ENCODE measurements around the gene CA5B. TPM values are rescaled to one million over a fixed set of nuclear protein-coding genes. Genes with fewer than 3 reads are reported as not detected.

Gene CA5B
- total and polyA plus RNA-seq, 2 donors (not counting 3 experiments of a cell fraction or from before 2014, with no cell fraction given) = 2.3 to 5.6 TPM

GRCh38 chrX:15714529-15714928, 23.5 kb upstream of the CA5B start:
- no TSS peak for BruUV-seq (replicated peaks)
- dilution Hi-C loops (cut with MboI; ENCODE audit: extremely low pct_ligation_motif_present, low sequenced_read_pairs) = no loop called here

More at GRCh38 chrX:15714529-15714928, 23.5 kb upstream of the CA5B start:
- no peak overlapping the region for H3K4me3 ChIP-seq (replicated peaks in 1 of 3; ENCODE audit: insufficient read depth in 1 of 3, low read depth in 1 of 3, low read length in 3 of 3)
- intact Hi-C loops (cut with micrococcal nuclease) = no loop called here
- no peaks in the 10 kb centered on the region for H4K20me1 ChIP-seq (replicated peaks; ENCODE audit: control insufficient read depth, extremely low read depth, insufficient read depth, low read length)
- no peaks in the 10 kb centered on the region for H3K9me3 ChIP-seq (replicated peaks; ENCODE audit: control insufficient read depth, insufficient read depth, low read length)
- DNase-seq (ENCODE audit: low read depth, low spot score) (peak; percentile 57), FAIRE-seq (peak; percentile 54)
- ChIA-PET POLR2A (no interaction called here), CTCF (no interaction called here)
- H2AFZ ChIP-seq (ENCODE audit: low read depth, low read length) = no peak overlapping the region
- H3K9me1 ChIP-seq (replicated peaks; ENCODE audit: control insufficient read depth, extremely low read depth, insufficient read depth, low read length) = no peaks in the 10 kb centered on the region
- no peaks in the 10 kb centered on the region for H3K79me2 ChIP-seq (ENCODE audit: control insufficient read depth, insufficient read depth, low read length)
- no peaks in the 10 kb centered on the region for H3K27me3 ChIP-seq (ENCODE audit: control insufficient read depth in 2 of 2, insufficient read depth in 2 of 2, low read length in 2 of 2)
- H3K9ac ChIP-seq (replicated peaks; ENCODE audit: extremely low read depth, insufficient read depth, low read length) = no peak overlapping the region
- H3K36me3 ChIP-seq (ENCODE audit: control insufficient read depth in 2 of 2, extremely low read depth in 1 of 2, insufficient read depth in 2 of 2, low read length in 2 of 2) = no peaks in the 10 kb centered on the region
- no peak overlapping the region for H3K27ac ChIP-seq (ENCODE audit: insufficient read depth, low read depth, low read length)
- no peak overlapping the region for H3K4me2 ChIP-seq (ENCODE audit: insufficient read depth, low read length)
- TF ChIP-seq EZH2 (IDR thresholded peaks at IDR 0.05; ENCODE audit: borderline replicate concordance, low read depth, low read length, severe bottlenecking) = no peak
- no peak for TF ChIP-seq GATA2 (IDR thresholded peaks at IDR 0.05; ENCODE audit: insufficient read depth, insufficient read length, low read depth, low read length)
- TF ChIP-seq POLR2A (IDR thresholded peaks at IDR 0.05; ENCODE audit: low read depth, low read length) = no peak
- TF ChIP-seq FOS (IDR thresholded peaks at IDR 0.05; ENCODE audit: borderline replicate concordance, insufficient read depth, low read length) = no peak
- no peak for TF ChIP-seq MYC (IDR thresholded peaks at IDR 0.05; ENCODE audit: low read depth, low read length)
- TF ChIP-seq JUN (IDR thresholded peaks at IDR 0.05; ENCODE audit: borderline replicate concordance, insufficient read depth, insufficient read length, low read depth) = no peak
- TF ChIP-seq POLR2AphosphoS5 (IDR thresholded peaks at IDR 0.05; ENCODE audit: insufficient read depth, low read depth, low read length) = no peak
- TF ChIP-seq, protein P1, sequence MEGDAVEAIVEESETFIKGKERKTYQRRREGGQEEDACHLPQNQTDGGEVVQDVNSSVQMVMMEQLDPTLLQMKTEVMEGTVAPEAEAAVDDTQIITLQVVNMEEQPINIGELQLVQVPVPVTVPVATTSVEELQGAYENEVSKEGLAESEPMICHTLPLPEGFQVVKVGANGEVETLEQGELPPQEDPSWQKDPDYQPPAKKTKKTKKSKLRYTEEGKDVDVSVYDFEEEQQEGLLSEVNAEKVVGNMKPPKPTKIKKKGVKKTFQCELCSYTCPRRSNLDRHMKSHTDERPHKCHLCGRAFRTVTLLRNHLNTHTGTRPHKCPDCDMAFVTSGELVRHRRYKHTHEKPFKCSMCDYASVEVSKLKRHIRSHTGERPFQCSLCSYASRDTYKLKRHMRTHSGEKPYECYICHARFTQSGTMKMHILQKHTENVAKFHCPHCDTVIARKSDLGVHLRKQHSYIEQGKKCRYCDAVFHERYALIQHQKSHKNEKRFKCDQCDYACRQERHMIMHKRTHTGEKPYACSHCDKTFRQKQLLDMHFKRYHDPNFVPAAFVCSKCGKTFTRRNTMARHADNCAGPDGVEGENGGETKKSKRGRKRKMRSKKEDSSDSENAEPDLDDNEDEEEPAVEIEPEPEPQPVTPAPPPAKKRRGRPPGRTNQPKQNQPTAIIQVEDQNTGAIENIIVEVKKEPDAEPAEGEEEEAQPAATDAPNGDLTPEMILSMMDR (IDR thresholded peaks at IDR 0.05; ENCODE audit: extremely low read depth in 1 of 2, insufficient read depth in 1 of 2, low read depth in 1 of 2, low read length in 2 of 2) = no peak
- no peak for TF ChIP-seq MAX (IDR thresholded peaks at IDR 0.05; ENCODE audit: insufficient read depth, insufficient read length)
- H3K4me1 ChIP-seq (ENCODE audit: control insufficient read depth, extremely low read depth, insufficient read depth, low read length) = no peaks in the 10 kb centered on the region

All from endothelial cell of umbilical vein (primary cell).